Astrocyte of the hippocampus (primary cell): ENCODE results near the gene LYPD8.
"Not testable (repeated sequence)": the region's sequence is repeated elsewhere in the genome, so short reads cannot be mapped to it uniquely, and the experiment has no call there.

Source experiments
- DNase-seq: peaks from one replicate; pipeline ENCODE4 v3.0.0; 2011; ENCODE audit warnings: low read depth, low spot score

LYPD8 gene

GRCh38 chr1:248755517-248755916 lies at the start of gene LYPD8:
Gene LYPD8 (minus strand): TSS chr1:248755759. CDS start chr1:248751081, 4,678 bp downstream.
- DNase-seq, result no peak

GRCh38 chr1:248804771-248805681 lies 49.5 kb upstream of the LYPD8 start:
- DNase-seq, result no peak

- not testable (repeated sequence) for DNase-seq
These were observed 47.9 kb upstream of the LYPD8 start for GRCh38 chr1:248803501-248803900.

- no peak for DNase-seq
These were observed 46.9 kb upstream of the LYPD8 start for GRCh38 chr1:248802454-248802853.

GRCh38 chr1:248800459-248800858 lies 44.9 kb upstream of the LYPD8 start:
- no peak for DNase-seq

GRCh38 chr1:248798791-248799190 lies 43.2 kb upstream of the LYPD8 start:
- DNase-seq, result no peak

GRCh38 chr1:248794663-248795062 lies 39.1 kb upstream of the LYPD8 start:
- DNase-seq, result not testable (repeated sequence)

GRCh38 chr1:248793592-248793991 lies 38.0 kb upstream of the LYPD8 start:
- no peak for DNase-seq

- DNase-seq, result no peak
These were observed 36.8 kb upstream of the LYPD8 start for GRCh38 chr1:248792342-248792741.

- DNase-seq, result no peak
These were observed 35.5 kb upstream of the LYPD8 start for GRCh38 chr1:248791010-248791409.

GRCh38 chr1:248790456-248790855 lies 34.9 kb upstream of the LYPD8 start:
- DNase-seq, result no peak

- DNase-seq, result not testable (repeated sequence)
These were observed 33.8 kb upstream of the LYPD8 start for GRCh38 chr1:248789337-248789736.

GRCh38 chr1:248788327-248788726 lies 32.8 kb upstream of the LYPD8 start:
- no peak for DNase-seq

- DNase-seq, result no peak
These were observed 31.9 kb upstream of the LYPD8 start for GRCh38 chr1:248787430-248787829.

- DNase-seq, result no peak
These were observed 30.6 kb upstream of the LYPD8 start for GRCh38 chr1:248786156-248786555.

- no peak for DNase-seq
These were observed 27.8 kb upstream of the LYPD8 start for GRCh38 chr1:248783367-248783766.

GRCh38 chr1:248782416-248783141 lies 27.0 kb upstream of the LYPD8 start:
- no peak for DNase-seq

- no peak for DNase-seq
These were observed 23.8 kb upstream of the LYPD8 start for GRCh38 chr1:248779350-248779749.

- no peak for DNase-seq
These were observed 23.3 kb upstream of the LYPD8 start for GRCh38 chr1:248778906-248779305.

- no peak for DNase-seq
These were observed 21.4 kb upstream of the LYPD8 start for GRCh38 chr1:248776991-248777390.

GRCh38 chr1:248775441-248775840 lies 19.9 kb upstream of the LYPD8 start:
- DNase-seq, result no peak

- DNase-seq, result no peak
These were observed 4.1 kb upstream of the LYPD8 start for GRCh38 chr1:248759644-248760043.

- no peak for DNase-seq
These were observed 2.8 kb upstream of the LYPD8 start for GRCh38 chr1:248758352-248758751.
